ENCODE data around the gene RAE1.

- TF ChIP-seq GATA3 (IDR thresholded peaks at IDR 0.05; ENCODE audit: low read depth, low read length) = no peak
- TF ChIP-seq GATA2 (IDR thresholded peaks at IDR 0.05; ENCODE audit: low read depth, low read length) = no peak
Measured at GRCh38 chr20:57385940-57386339, 34.9 kb downstream of the RAE1 start.
